IMR-90 (cell line): ENCODE data around the gene MET. TPM values are rescaled to one million over a fixed set of nuclear protein-coding genes. Genes with fewer than 3 reads are reported as not detected.
A peak's percentile ranks its signal among the peaks of the same experiment; 100 is the strongest.

Experiments used
- ATAC-seq: fragments of 200-7000 bp; cut with Tn5 transposase; 2 replicates; pipeline ENCODE4 v1.9.1; 2020; ENCODE audit warnings: low read depth, mild to moderate bottlenecking, moderate library complexity
- BruUV-seq: library from RNA; stranded (reverse); fragments of 400-500 nt; replicated peaks from 2 replicates; lab custom pipeline; 2021; lab: Mats Ljungman, UMichigan
- CTCF ChIA-PET: fragments of 300-600 bp; formaldehyde crosslinking; extraction: SDS; loops from one replicate; lab custom pipeline; 2021; ENCODE audit warnings: antibody characterized with exemption; lab: Yijun Ruan, JAX
- POLR2A ChIA-PET: fragments of 300-600 bp; sonication (Branson Sonifier 250); formaldehyde crosslinking; loops from one replicate; lab custom pipeline; 2022; ENCODE audit warnings: antibody characterized with exemption; ENCODE audit not compliant: unreplicated experiment; lab: Charles Lee
- DNase-seq: peaks from one replicate; pipeline ENCODE4 v3.0.0; 2013
- H2AFZ ChIP-seq: replicated peaks from 2 replicates; pipeline ENCODE3; 2013; ENCODE audit warnings: low read length, mild to moderate bottlenecking; ENCODE audit not compliant: poor library complexity
- H2AK5ac ChIP-seq: 2 replicates; pipeline ENCODE4 v1.6.1; 2013; ENCODE audit warnings: low read depth, low read length, inconsistent platforms
- H2AK9ac ChIP-seq: replicated peaks from 2 replicates; pipeline ENCODE3; 2013; ENCODE audit warnings: mild to moderate bottlenecking, low read depth, low read length, moderate library complexity; ENCODE audit not compliant: poor library complexity
- H2BK120ac ChIP-seq: 2 replicates; pipeline ENCODE4 v1.6.1; 2013; ENCODE audit warnings: low read depth, low read length, inconsistent platforms
- H2BK15ac ChIP-seq: 3 replicates; pipeline ENCODE4 v1.6.1; 2013; ENCODE audit warnings: low read depth, low read length, inconsistent platforms
- H2BK20ac ChIP-seq: 2 replicates; pipeline ENCODE4 v1.6.1; 2013; ENCODE audit warnings: low read depth, mild to moderate bottlenecking, inconsistent platforms, low read length, moderate library complexity
- H2BK5ac ChIP-seq: 2 replicates; pipeline ENCODE4 v1.6.1; 2013; ENCODE audit warnings: mild to moderate bottlenecking, low read depth, low read length, inconsistent platforms; ENCODE audit not compliant: poor library complexity, severe bottlenecking
- H3K14ac ChIP-seq: replicated peaks from 2 replicates; pipeline ENCODE4 v1.6.1; 2013; ENCODE audit warnings: low read depth, low read length, inconsistent platforms
- H3K18ac ChIP-seq: 2 replicates; pipeline ENCODE4 v1.6.1; 2013; ENCODE audit warnings: low read depth, low read length, control low read depth
- H3K23ac ChIP-seq: 2 replicates; pipeline ENCODE4 v1.6.1; 2013; ENCODE audit warnings: low read depth, low read length, inconsistent platforms
- H3K27ac ChIP-seq: 2 replicates; pipeline ENCODE4 v1.5.1; 2013; ENCODE audit warnings: mild to moderate bottlenecking, control low read depth, low read length; ENCODE audit not compliant: insufficient read depth
- H3K27me3 ChIP-seq: 2 replicates; pipeline ENCODE4 v1.6.1; 2013; ENCODE audit warnings: low read length; ENCODE audit not compliant: control insufficient read depth, insufficient read depth
- H3K36me3 ChIP-seq: 2 replicates; pipeline ENCODE4 v1.6.1; 2013; ENCODE audit warnings: low read length, mixed read lengths; ENCODE audit not compliant: control insufficient read depth, insufficient read depth
- H3K4ac ChIP-seq: 2 replicates; pipeline ENCODE4 v1.6.1; 2013; ENCODE audit warnings: low read depth, low read length, inconsistent platforms
- H3K4me1 ChIP-seq: 2 replicates; pipeline ENCODE4 v1.6.1; 2013; ENCODE audit warnings: low read length, mixed read lengths; ENCODE audit not compliant: control insufficient read depth, insufficient read depth
- H3K4me2 ChIP-seq: 2 replicates; pipeline ENCODE4 v1.6.1; 2013; ENCODE audit warnings: low read depth, mild to moderate bottlenecking, control low read depth, low read length, moderate library complexity
- H3K4me3 ChIP-seq: 2 replicates; pipeline ENCODE4 v1.5.1; 2013; ENCODE audit warnings: low read depth, mild to moderate bottlenecking, control low read depth, low read length, moderate library complexity; ENCODE audit not compliant: insufficient read depth
- H3K56ac ChIP-seq: 2 replicates; pipeline ENCODE4 v1.6.1; 2013; ENCODE audit warnings: low read length, inconsistent platforms; ENCODE audit not compliant: insufficient read depth; ENCODE audit errors: extremely low read depth
- H3K79me1 ChIP-seq, 2 experiments: 2 replicates each; pipeline ENCODE4 v1.6.1; 2013; ENCODE audit warnings: low read length in 2 of 2, inconsistent platforms in 1 of 2, low read depth in 1 of 2
- H3K9ac ChIP-seq: 2 replicates; pipeline ENCODE4 v1.6.1; 2013; ENCODE audit warnings: low read depth, low read length, control low read depth
- H3K9me1 ChIP-seq: 2 replicates; pipeline ENCODE4 v1.6.1; 2013; ENCODE audit warnings: low read length, inconsistent platforms; ENCODE audit not compliant: insufficient read depth
- H3K9me3 ChIP-seq: 2 replicates; pipeline ENCODE4 v1.6.1; 2013; ENCODE audit warnings: low read length; ENCODE audit not compliant: control insufficient read depth, insufficient read depth
- H4K20me1 ChIP-seq: 2 replicates; pipeline ENCODE4 v1.6.1; 2013; ENCODE audit warnings: low read length, inconsistent platforms; ENCODE audit not compliant: insufficient read depth
- H4K5ac ChIP-seq: 2 replicates; pipeline ENCODE4 v1.6.1; 2013; ENCODE audit warnings: mild to moderate bottlenecking, low read depth, low read length, control low read depth
- H4K8ac ChIP-seq, 2 experiments: 2 replicates each; pipeline ENCODE4 v1.6.1; 2013; ENCODE audit warnings: low read depth in 2 of 2, low read length in 2 of 2, control low read depth in 1 of 2, inconsistent platforms in 1 of 2
- H4K91ac ChIP-seq: 2 replicates; pipeline ENCODE4 v1.6.1; 2013; ENCODE audit warnings: low read depth, low read length, inconsistent platforms; ENCODE audit not compliant: insufficient read depth
- MAFK ChIP-seq: IDR thresholded peaks from 2 replicates; pipeline ENCODE4 v1.6.1; 2012; ENCODE audit warnings: low read depth, low read length, improper control_type of control experiment
- POLR2A ChIP-seq: IDR thresholded peaks from 2 replicates; pipeline ENCODE4 v1.6.1; 2012; ENCODE audit warnings: mild to moderate bottlenecking, low read depth, low read length
- WGBS, 2 experiments: methylation state at CpG; one replicate each; pipeline versions ENCODE4 v1.1.5 to v1.1.7; 2013; ENCODE audit warnings: missing lambda C conversion rate in 2 of 2; ENCODE audit not compliant: insufficient read length in 1 of 2; ENCODE audit errors: extremely low coverage in 2 of 2; 5-methylcytosine and 5-hydroxymethylcytosine counted together
- dilution Hi-C: fragments of 300-500 bp; cut with HindIII; formaldehyde crosslinking; loops from one replicate; pipeline ENCODE4 v1.14.3; 2018; ENCODE audit warnings: low sequenced_read_pairs; ENCODE audit not compliant: unreplicated experiment
- in situ Hi-C: fragments of 300-500 bp; cut with MboI; formaldehyde crosslinking; loops from 3 replicates; pipeline ENCODE4 v1.14.3; 2019; ENCODE audit warnings: low sequenced_read_pairs, inconsistent platforms, mixed read lengths
- intact Hi-C: fragments of 100-400 bp; cut with micrococcal nuclease; formaldehyde crosslinking; loops from 2 replicates; pipeline ENCODE4 v1.10.0; 2022
- polyA plus RNA-seq, 3 experiments: library from polyadenylated mRNA; depleted of rRNA; stranded (reverse); fragments of >200 nt; gene quantifications; 2 replicates each; pipeline ENCODE4 v1.2.3, GENCODE V29; 2012; ENCODE audit warnings: low replicate concordance in 1 of 3
- total RNA-seq: library from RNA; depleted of rRNA; stranded (reverse); fragments of >200 nt; gene quantifications from 2 replicates; pipeline ENCODE4 v1.2.3, GENCODE V29; 2012

The MET gene
- total and polyA plus RNA-seq, 2 of the 4 experiments (the other 2 are of a cell fraction) = 15.0 to 84.6 TPM

DNA sequence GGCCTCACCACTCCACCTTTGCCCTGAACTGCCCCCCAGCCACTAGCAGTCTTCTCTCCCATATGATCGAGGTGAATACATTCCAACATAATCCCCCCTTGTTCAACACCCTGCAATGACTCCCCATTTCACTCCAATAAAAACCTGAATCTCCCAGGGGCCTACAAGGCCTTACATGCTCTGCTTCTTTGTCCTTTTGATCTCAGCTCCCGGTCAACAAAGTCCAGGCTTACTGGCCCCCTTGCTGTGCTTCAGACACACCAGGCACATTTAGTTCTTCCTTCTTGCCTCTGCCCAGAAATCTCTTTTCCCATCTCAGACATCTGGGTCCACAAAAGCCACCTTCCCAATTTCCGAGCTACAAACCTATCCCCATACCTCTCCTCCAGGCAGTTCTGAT, 14.0 kb downstream of the MET start:
- H2AK5ac ChIP-seq = no peak overlapping the region; the same call in 1 of the 2 replicates
- no TSS peak for BruUV-seq
- H3K9ac ChIP-seq = no peak overlapping the region
- peaks cover 8% of the 10 kb centered on the region for H3K4me1 ChIP-seq
- ChIA-PET CTCF (no interaction called here), POLR2A (no interaction called here)
- H3K4ac ChIP-seq = peak overlapping the region; percentile 7; the same call in 1 of the 2 replicates
- H3K23ac ChIP-seq = no peak overlapping the region
- in situ Hi-C loops = no loop called here
- no peak for ATAC-seq
- no peak overlapping the region for H3K27ac ChIP-seq
- no peak for DNase-seq
- peaks cover 29 to 32% of the 10 kb centered on the region in 2 experiments for H3K79me1 ChIP-seq
- H4K8ac ChIP-seq = peak overlapping the region in 1 of 2 experiments; percentile 10; a peak in 1 of 4 replicates
- dilution Hi-C loops = no loop called here
- H2BK15ac ChIP-seq = peak overlapping the region; percentile 16; the same call in 1 of the 3 replicates
- 96% methylated on average over 3 of the region's 3 CpGs; no CpG with 5 or more reads in 1 of the 2 experiments for WGBS, 2 experiments
- H2BK20ac ChIP-seq = no peak overlapping the region
- H3K56ac ChIP-seq = no peak overlapping the region
- peak overlapping the region; percentile 36 for H2BK120ac ChIP-seq
- H2AK9ac ChIP-seq = peak overlapping the region; percentile 9
- H3K4me2 ChIP-seq = no peak overlapping the region
- no peak overlapping the region; the same call in 1 of the 2 replicates for H3K18ac ChIP-seq
- no peak overlapping the region; the same call in 1 of the 2 replicates for H4K5ac ChIP-seq
- no peaks in the 10 kb centered on the region for H3K27me3 ChIP-seq
- H2AFZ ChIP-seq = no peak overlapping the region
- peak overlapping the region; percentile 9 for H2BK5ac ChIP-seq
- H3K14ac ChIP-seq = peak overlapping the region; percentile 19; the same call in 1 of the 2 replicates
- no peaks in the 10 kb centered on the region for H3K36me3 ChIP-seq
- H3K9me3 ChIP-seq = no peaks in the 10 kb centered on the region
- intact Hi-C loops = no loop called here
- TF ChIP-seq POLR2A (no peak), MAFK (no peak)
- no peak overlapping the region for H3K4me3 ChIP-seq
- no peaks in the 10 kb centered on the region; the same call in 1 of the 2 replicates for H3K9me1 ChIP-seq
- no peak overlapping the region; the same call in 1 of the 2 replicates for H4K91ac ChIP-seq
- no peaks in the 10 kb centered on the region for H4K20me1 ChIP-seq
